Stimulated activated CD8-positive, alpha-beta memory T cell treated with anti-CD3 and anti-CD28 coated beads, Interleukin-4, amount 100 ng/mL, for 4 hours (primary cell): ENCODE results near the gene KIAA1958.
"Not testable (repeated sequence)": the region's sequence is repeated elsewhere in the genome, so short reads cannot be mapped to it uniquely, and the experiment has no call there.

Experiments used
- DNase-seq, 2 donors: peaks; one replicate each; pipeline ENCODE4 v3.0.0-alpha.2; 2020; ENCODE audit warnings: low read depth in 2 of 2, low spot score in 1 of 2

The KIAA1958 gene

DNA sequence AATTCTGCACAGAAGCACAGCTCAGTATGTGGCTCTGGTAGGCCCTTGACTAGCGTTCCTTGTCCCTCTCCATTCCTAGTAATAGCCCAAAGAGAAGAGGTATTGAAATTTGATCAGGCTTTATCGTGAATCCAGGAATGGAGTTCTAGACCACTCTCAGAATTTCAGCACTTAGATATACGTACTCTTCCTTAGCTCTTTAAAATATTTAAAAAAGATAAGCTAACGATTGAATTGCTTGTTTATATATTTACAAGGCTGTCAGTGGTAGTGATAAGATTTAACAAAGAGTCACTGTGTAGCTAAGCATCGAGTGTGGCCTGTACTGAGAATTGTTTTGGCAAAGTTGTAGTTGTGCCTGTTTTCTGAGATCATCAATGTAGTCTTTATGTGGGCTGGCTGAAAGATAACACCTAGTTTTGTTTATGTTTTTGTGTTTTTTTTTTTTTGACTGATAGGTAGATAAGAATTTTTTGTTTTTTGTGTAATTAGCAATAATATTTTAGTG lies 2.5 kb downstream of the KIAA1958 start:
- DNase-seq: no peak

GRCh38 chr9:112489876-112490666 lies 3.4 kb downstream of the KIAA1958 start:
- DNase-seq: no peak

- DNase-seq: no peak
Observed at GRCh38 chr9:112493393-112494137, 6.9 kb downstream of the KIAA1958 start.

DNA sequence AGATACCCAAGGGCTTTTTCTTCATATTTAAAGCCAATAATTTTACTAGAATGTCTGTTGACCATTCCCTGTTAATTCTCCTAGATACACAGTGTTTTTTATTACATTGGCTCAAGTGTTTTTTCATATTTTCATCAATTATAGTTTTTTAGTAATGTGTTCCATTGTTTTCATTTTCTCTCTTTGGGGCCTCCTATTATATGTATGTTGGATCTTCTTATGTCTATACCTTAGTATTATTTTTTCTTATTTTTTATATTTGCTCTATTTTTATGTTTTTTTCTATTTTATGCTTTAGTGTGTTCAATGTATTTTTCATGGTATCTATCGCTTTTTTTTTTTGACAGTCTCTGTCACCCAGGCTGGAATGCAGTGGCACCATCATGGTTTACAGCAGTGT lies 7.5 kb downstream of the KIAA1958 start:
- no peak for DNase-seq

GRCh38 chr9:112495614-112496013 lies 9.0 kb downstream of the KIAA1958 start:
- no peak for DNase-seq

- no peak for DNase-seq
Observed at GRCh38 chr9:112496074-112496722, 9.6 kb downstream of the KIAA1958 start.

- no peak for DNase-seq
Observed at GRCh38 chr9:112500842-112501241, 14.2 kb downstream of the KIAA1958 start.

GRCh38 chr9:112501287-112501686 lies 14.7 kb downstream of the KIAA1958 start:
- no peak for DNase-seq

- no peak for DNase-seq
Observed at GRCh38 chr9:112502175-112502946, 15.7 kb downstream of the KIAA1958 start.

DNA sequence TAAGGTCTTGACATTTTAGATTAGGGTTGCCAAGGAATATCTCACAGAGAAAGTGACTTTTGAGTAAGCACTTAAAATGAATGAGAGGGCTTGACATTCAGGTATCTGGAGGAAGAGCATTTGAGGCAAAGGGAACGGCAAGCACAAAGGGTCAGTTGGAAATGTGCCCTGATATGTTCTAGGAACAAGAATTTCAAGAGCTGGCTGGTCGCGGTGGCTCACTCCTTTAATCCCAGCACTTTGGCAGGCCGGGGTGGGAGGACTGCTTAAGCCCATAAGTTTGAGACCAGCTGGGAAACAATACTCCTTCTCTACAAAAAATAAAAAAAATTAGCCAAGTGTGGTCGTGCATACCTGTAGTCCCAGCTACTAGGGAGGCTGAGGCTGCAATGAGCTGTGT lies 16.5 kb downstream of the KIAA1958 start:
- no peak for DNase-seq

DNA sequence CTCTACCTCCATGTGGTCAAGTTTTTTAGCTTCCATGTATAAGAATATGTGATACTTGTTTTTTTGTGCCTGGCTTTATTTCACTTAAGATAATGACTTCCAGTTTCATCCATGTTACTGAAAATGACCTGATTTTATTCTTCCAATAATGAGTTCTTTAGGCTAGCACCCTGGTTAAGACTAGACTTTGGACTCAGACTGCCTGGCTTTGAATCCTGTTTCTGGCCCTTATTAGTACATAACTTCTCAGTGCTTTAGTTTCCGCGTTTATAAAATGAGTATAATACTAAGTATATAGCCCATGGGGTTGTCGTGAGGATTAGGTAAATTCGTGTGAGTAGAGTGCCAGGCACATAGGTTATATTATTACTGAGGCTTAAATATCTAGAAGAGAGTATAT lies 18.5 kb downstream of the KIAA1958 start:
- DNase-seq: no peak

DNA sequence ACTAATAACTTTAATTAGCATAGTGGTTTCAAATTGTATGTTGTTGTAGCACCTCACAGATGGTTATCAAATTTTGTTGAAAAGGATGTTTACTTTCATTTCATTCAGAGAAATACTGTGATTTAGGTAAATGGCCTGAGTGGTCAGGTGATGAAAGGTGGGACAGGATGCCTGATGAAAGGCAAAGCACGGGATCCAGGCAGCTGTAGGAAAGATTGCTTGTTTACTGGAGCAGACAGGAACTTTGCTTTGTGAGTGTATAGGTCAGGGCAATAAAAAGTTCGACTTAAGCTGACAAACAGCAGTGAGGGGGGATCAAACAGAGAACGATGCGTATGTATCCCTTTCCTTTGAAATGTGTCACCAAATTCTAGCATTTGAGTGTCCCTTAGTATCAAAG lies 19.0 kb downstream of the KIAA1958 start:
- no peak for DNase-seq

DNA sequence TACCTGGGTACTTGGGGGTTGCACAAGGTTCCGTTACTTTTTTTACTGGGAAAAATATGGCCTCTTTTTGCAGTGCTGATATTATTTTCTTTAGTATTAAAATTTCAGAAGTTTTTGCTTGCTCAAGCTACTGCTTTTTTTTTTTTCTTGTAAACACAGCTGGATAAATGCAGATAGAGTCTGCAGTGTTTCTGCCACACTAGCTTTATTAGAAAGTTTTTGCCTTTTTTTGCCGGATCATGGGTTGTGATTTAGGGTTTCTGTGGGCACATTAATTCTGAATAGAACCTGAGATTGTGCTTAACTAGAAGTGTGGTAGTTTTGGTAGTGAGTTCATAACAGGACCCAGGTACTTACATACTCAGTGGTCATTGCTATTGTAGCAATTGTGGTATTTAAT lies 19.9 kb downstream of the KIAA1958 start:
- DNase-seq: no peak

- DNase-seq: no peak
Observed at GRCh38 chr9:112507001-112507680, 20.5 kb downstream of the KIAA1958 start.

DNA sequence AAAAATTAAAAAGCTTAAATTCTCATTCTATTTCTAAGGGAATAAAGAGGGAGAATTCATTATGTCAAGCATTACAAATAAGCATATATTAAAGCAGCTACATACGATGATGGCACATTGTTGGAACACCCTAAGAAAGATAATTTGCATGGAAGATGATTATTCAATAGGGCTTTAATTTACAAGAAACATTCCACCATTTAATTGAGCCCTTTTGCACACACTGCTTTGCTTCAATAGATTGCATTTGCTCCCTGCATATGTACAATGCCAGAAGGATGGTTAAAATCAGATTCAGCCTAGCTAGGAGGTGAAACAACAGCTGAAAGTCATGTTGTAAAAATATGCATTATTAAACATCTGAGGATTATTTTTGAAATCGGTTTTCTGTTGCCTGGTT lies 21.8 kb downstream of the KIAA1958 start:
- no peak for DNase-seq

GRCh38 chr9:112512377-112512776 lies 25.8 kb downstream of the KIAA1958 start:
- not testable (repeated sequence) for DNase-seq

DNA sequence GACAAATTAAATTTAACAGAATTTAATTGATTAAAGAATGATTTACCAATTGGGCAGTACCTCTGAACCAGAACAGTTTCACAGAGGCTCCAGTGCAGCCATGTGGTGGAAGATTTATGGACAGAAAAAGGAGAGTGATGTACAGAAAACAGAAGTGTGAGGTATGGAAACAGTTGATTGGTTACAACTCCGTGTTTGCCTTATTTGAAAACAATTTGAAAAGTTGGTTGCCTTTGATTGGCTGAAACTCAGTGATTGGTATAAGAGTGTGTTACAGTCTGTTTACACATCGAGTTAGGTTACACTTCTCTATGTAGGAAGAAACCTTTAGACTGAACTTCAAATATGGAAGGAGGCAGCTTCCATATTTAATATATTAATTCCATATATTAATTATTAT lies 30.1 kb downstream of the KIAA1958 start:
- DNase-seq: no peak

- no peak for DNase-seq
Observed at GRCh38 chr9:112520069-112520468, 33.4 kb downstream of the KIAA1958 start.

- DNase-seq: no peak
Observed at GRCh38 chr9:112520656-112521055, 34.0 kb downstream of the KIAA1958 start.

DNA sequence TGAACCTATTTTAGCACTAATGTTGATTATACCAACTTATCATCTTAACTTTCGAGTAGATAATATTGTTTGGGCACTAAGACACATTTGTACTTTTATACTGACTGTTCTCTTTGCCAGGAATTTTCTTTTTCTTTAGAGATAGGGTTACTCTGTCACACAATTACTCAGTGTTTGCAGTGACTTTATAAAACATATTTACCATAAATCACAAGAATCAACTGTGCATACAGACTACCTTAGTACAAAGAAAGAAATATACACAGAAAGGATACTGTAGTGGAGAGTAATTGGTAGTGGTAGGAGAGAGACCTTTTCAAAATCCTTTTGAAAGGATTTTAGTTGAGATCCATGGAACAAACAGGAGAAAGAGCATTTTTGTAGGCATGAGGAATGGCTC lies 40.3 kb downstream of the KIAA1958 start:
- DNase-seq: no peak

DNA sequence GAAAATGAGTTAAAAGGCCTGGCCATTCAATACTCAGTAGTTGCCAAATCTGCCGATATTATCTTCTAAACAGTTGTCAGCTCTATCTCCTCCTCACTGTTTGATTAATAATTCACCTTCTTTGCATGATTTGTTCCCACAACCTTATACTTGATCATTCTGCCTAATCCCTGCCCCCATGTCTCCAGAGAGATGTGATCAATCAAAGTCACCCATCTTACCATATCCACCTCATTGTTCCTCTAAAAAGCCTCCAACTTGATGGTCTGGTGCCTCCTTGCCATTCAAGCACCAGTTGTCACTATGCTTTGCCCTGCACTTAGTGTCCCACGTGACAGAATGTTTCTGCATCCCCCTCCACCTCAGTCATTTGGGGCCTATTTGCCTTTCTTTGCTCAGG lies 41.3 kb downstream of the KIAA1958 start:
- DNase-seq: no peak
